Left cardiac atrium (tissue), 4 donors: ENCODE measurements around the gene PRKCH. TPM values are rescaled to one million over a fixed set of nuclear protein-coding genes. Genes with fewer than 3 reads are reported as not detected.

Experiments
- ATAC-seq, 2 donors: fragments of 200-7000 bp; cut with Tn5 transposase; one replicate each; pipeline ENCODE4 v1.9.1; 2020; ENCODE audit warnings: mild to moderate bottlenecking in 2 of 2, moderate library complexity in 2 of 2
- DNase-seq: peaks from one replicate; pipeline ENCODE4 v3.0.0-alpha.2; 2020
- intact Hi-C, 2 donors: fragments of 100-400 bp; cut with DNase I; formaldehyde crosslinking; loops; one replicate each; pipeline versions ENCODE4 v1.14.1 to v1.15.1; 2022 to 2023
- total RNA-seq, 2 donors: library from RNA; stranded (reverse); fragmentation: NEBNext Ultra II Directional; extraction: Animal tissue kit (Norgen Biotek cat#: 25700); gene quantifications; one replicate each; pipeline ENCODE4 v1.2.1, GENCODE V29; 2021
- donor health status: DM: no; HTN: yes; CAD: no.
- donor health status: DM: no; HTN: yes; CAD: no; lungs with severe emphysema.
- donor health status: DM: yes; HTN: yes; CAD: no.
- donor health status: Dilated cardiomyopathy.

The PRKCH gene
- total RNA-seq, 2 donors from 2014 or later, result 17.6 to 34.8 TPM

GRCh38 chr14:61539631-61540030 lies 218.3 kb downstream of the PRKCH start:
- DNase-seq (no peak), ATAC-seq (no peak)
- intact Hi-C loops, result no loop called here

GRCh38 chr14:61540931-61541330 lies 219.6 kb downstream of the PRKCH start:
- ATAC-seq, result no peak

GRCh38 chr14:61542848-61543790 lies 221.7 kb downstream of the PRKCH start:
- no peak for DNase-seq
- intact Hi-C loops, result no loop called here

More at GRCh38 chr14:61540931-61541330, 219.6 kb downstream of the PRKCH start:
- DNase-seq, result no peak
- intact Hi-C loops, result no loop called here

DNA sequence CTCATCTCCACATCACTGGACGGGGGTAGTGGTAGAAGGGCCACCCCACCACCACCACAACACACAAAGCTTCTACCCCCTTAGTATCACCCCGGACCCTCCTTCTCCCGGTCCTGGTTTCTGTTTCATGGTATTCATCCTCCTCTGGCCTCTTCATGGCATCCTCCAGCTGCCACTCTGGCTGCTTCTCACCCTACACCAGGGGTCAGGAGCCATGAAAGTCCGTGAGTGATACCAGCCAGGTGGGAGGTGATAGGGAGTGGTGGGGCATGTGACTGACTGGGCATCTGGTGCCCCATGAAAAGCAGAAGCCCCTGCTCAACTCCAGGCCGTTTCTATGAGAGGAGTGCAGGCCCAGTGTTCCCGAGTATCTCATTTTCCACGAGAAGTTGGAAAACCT lies 222.6 kb downstream of the PRKCH start:
- no peak for ATAC-seq
- intact Hi-C loops, result no loop called here
- no peak for DNase-seq

More at GRCh38 chr14:61542848-61543790, 221.7 kb downstream of the PRKCH start:
- ATAC-seq, result peak; percentile 11 to 58

- DNase-seq (no peak), ATAC-seq (peak in 1 of 2 donors; percentile 40)
- intact Hi-C loops, result no loop called here
Measured at GRCh38 chr14:61544448-61545330, 223.3 kb downstream of the PRKCH start.

DNA sequence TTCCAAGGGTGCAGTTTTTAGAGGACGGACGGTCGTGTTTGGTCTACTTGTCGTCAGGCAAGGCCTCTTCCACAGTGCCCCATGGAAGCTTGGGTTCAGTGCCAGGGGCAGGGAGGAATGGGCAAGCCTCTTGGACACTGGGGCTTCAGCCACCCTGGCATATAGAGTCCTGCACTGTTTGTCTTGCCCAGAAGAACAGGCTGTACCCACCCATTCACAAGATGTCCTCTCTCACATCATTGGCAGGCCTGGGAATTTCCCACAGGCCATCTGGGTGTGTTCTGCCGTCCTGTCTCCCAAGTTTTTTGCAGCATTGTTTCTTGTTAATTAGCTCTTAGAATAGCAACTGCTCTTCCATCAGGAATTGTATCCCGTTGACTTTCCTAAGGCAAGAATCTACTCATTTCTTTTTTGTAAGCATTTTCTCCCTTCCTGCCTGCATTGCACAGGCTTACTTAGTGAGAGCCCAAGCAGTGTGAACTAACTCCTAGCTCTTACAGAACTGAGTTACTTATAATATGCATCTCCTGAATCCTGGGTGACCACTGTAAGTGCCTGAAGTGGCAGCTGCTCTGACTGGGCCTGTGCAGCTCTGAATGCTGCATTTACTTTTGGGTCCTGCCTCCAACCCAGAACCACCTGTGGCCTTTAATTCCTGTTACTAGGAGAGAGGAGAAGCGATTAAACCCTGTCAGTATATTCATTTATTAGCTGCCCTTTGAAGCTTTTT lies 224.5 kb downstream of the PRKCH start:
- intact Hi-C loops, result no loop called here
- DNase-seq (no peak), ATAC-seq (no peak)

- intact Hi-C loops, result no loop called here
- ATAC-seq (peak in 1 of 2 donors; percentile 43), DNase-seq (no peak)
Measured at GRCh38 chr14:61547186-61548069, 226.0 kb downstream of the PRKCH start.

DNA sequence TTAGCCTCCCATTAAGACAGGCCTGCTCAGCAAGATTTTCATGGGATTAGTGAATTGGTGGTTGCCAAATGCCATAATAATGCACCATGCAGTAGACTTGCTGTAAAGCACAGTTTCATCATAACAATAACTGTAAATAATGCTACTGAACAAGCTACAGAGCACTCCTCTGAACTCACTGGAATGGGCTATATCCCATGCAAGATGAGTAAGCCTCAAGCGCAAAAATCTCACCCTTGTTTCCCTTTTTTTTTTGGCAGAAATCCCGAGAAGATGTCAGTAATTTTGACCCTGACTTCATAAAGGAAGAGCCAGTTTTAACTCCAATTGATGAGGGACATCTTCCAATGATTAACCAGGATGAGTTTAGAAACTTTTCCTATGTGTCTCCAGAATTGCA lies 228.0 kb downstream of the PRKCH start:
- intact Hi-C loops, result no loop called here
- no peak for DNase-seq
- no peak for ATAC-seq

GRCh38 chr14:61551384-61551783 lies 230.0 kb downstream of the PRKCH start:
- intact Hi-C loops, result loop anchor here in 1 of 2 donors (5.0 kb wide), 1 partner anchor 74 kb away; no protein-coding TSS in a partner anchor
- ATAC-seq (no peak), DNase-seq (no peak)

DNA sequence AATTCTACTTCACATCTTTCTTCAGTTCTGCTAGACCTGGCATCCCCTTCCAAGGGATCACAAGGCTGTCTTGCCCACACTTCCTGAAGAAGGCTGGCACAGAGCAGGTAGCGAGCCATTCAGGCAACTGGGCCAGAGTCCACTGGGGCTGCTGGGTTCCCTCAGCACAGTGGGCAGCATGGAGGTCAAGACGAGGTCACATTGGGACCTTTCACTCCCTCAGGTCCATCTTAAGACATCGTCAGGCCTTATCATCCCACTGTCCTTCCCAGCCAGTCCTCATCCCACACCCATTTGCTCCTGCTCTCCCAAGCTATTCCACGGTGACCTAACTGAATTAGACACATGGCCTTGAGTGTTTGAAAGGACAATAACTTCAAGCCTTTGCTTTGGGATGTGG lies 230.9 kb downstream of the PRKCH start:
- intact Hi-C loops, result loop anchor here in 1 of 2 donors (5.0 kb wide), 1 partner anchor 75 kb away; no protein-coding TSS in a partner anchor
- ATAC-seq, result no peak
- DNase-seq, result no peak

- intact Hi-C loops, result loop anchor here in 1 of 2 donors (5.0 kb wide), 1 partner anchor 77 kb away; no protein-coding TSS in a partner anchor
- peak in 1 of 2 donors; percentile 53 for ATAC-seq
- DNase-seq, result no peak
Measured at GRCh38 chr14:61553730-61554641, 232.6 kb downstream of the PRKCH start.

GRCh38 chr14:61555056-61555838 lies 233.9 kb downstream of the PRKCH start:
- ATAC-seq, result no peak
- intact Hi-C loops, result no loop called here
- DNase-seq, result no peak

DNA sequence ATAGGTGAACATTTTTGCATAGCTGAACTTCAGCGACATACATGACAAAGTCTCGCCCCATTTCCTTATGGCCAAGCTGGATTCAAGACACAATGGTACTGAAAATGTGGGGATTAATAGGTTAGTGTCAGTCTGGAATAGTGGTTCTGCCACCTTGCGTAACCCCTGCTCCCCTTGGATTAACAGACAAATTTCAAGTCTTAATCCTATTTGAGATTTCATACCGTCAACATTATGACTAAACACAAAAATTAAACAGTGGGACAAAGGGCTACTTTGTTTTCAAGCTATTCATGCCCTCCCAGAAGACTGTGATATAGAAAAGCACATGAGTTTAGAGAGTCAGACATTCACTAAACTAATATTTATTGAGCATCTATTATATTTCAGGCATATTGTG lies 235.1 kb downstream of the PRKCH start:
- intact Hi-C loops, result no loop called here
- ATAC-seq (no peak), DNase-seq (no peak)

- DNase-seq (no peak), ATAC-seq (no peak)
- intact Hi-C loops, result no loop called here
Measured at GRCh38 chr14:61557262-61557661, 235.9 kb downstream of the PRKCH start.

- intact Hi-C loops, result no loop called here
- DNase-seq, result no peak
- no peak for ATAC-seq
Measured at GRCh38 chr14:61557854-61558253, 236.5 kb downstream of the PRKCH start.

DNA sequence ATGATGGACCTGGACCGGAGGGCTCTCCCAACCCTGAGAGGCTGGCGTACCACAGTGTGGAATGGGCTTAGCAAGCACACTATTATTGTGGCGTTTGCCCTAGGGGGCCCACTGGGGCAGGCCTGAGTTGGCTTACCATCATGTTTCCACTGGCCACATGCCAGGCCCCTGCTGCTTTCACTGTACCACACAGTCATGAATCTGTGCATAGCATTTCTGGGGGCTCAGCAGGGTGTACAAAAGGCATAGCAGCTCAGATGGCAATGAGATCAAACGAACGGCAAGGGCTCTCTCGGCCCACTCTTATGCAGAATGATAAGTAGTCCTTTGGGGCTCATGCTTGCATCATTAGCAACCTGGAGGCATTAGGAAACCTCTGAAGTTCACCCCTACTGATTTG lies 236.9 kb downstream of the PRKCH start:
- no peak for ATAC-seq
- intact Hi-C loops, result no loop called here
- DNase-seq, result no peak
